Osteoblast (primary cell): ENCODE data around the gene INHBB. TPM values are rescaled to one million over a fixed set of nuclear protein-coding genes. Genes with fewer than 3 reads are reported as not detected.

Experiments used
- DNase-seq: peaks from one replicate; pipeline ENCODE4 v3.0.0; 2011; ENCODE audit warnings: low spot score, mixed read lengths; ENCODE audit not compliant: insufficient read length; ENCODE audit errors: missing footprints
- H2AFZ ChIP-seq: 2 replicates; pipeline ENCODE4 v1.6.0; 2011; ENCODE audit warnings: mild to moderate bottlenecking, low read length
- H3K27ac ChIP-seq: 2 replicates; pipeline ENCODE4 v1.5.1; 2011; ENCODE audit warnings: mild to moderate bottlenecking, low read depth, low read length, moderate library complexity
- H3K27me3 ChIP-seq: 2 replicates; pipeline ENCODE4 v1.6.0; 2012; ENCODE audit warnings: mild to moderate bottlenecking, control low read depth, inconsistent platforms, low read length, moderate library complexity; ENCODE audit not compliant: insufficient read depth
- H3K36me3 ChIP-seq: 2 replicates; pipeline ENCODE4 v1.5.1; 2011; ENCODE audit warnings: mild to moderate bottlenecking, low read length, control low read depth, moderate library complexity; ENCODE audit not compliant: insufficient read depth
- H3K4me1 ChIP-seq: 2 replicates; pipeline ENCODE4 v1.5.1; 2011; ENCODE audit warnings: mild to moderate bottlenecking, low read length, control low read depth, moderate library complexity; ENCODE audit not compliant: insufficient read depth
- H3K4me2 ChIP-seq: 2 replicates; pipeline ENCODE4 v1.6.0; 2011; ENCODE audit warnings: mild to moderate bottlenecking, low read length; ENCODE audit not compliant: insufficient read depth
- H3K4me3 ChIP-seq: fragments of 200-600 bp; sonication (generic); 3 replicates; pipeline ENCODE4 v1.5.1; 2012; ENCODE audit warnings: mild to moderate bottlenecking, low read length, inconsistent platforms; ENCODE audit not compliant: insufficient read depth
- H3K79me2 ChIP-seq: 2 replicates; pipeline ENCODE4 v1.6.0; 2012; ENCODE audit warnings: mild to moderate bottlenecking, low read length, control low read depth, inconsistent platforms; ENCODE audit not compliant: insufficient read depth
- H3K9me3 ChIP-seq: 2 replicates; pipeline ENCODE4 v1.5.1; 2011; ENCODE audit warnings: low read depth, low read length, control low read depth
- H4K20me1 ChIP-seq: 2 replicates; pipeline ENCODE4 v1.6.0; 2012; ENCODE audit warnings: mild to moderate bottlenecking, low read length, control low read depth; ENCODE audit not compliant: insufficient read depth
- total RNA-seq: library from RNA; depleted of rRNA; stranded (reverse); fragments of >200 nt; gene quantifications from 2 replicates; pipeline ENCODE4 v1.2.3, GENCODE V29; 2012
- TF ChIP-seq, protein P1 (sequence below): IDR thresholded peaks from 2 replicates; pipeline ENCODE4 v1.5.1; 2011; ENCODE audit warnings: mild to moderate bottlenecking, low read depth, low read length, moderate library complexity; ENCODE audit errors: extremely low read depth

INHBB gene
- total RNA-seq, 1 donor, result under 0.01 TPM

DNA sequence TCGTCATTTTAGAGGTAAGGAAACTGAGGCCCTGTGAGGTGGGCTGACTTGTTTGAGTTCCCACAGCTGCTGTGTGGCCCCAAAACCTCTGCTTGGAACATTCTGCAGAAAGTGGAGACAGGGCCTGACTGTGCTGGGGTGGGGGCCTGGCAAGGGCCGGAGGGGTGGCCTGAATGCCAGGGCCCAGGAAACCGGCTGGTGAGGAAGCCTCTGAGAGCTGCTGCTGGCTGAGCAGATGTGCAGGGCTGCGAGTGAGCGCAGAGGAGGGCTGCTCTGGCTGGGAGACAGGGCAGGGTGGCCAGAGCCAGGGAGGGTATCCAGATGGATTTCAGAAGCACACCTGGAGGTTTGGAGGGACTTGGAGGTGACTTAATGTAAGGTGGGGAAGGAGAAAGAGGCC, 29.9 kb upstream of the INHBB start:
- Histone ChIP-seq H3K27me3 (peaks cover 4% of the 10 kb centered on the region), H4K20me1 (no peaks in the 10 kb centered on the region), H3K4me2 (no peak overlapping the region), H3K9me3 (no peaks in the 10 kb centered on the region), H3K4me1 (peaks cover 8% of the 10 kb centered on the region), H3K36me3 (no peaks in the 10 kb centered on the region), H3K79me2 (no peaks in the 10 kb centered on the region), H3K4me3 (no peak overlapping the region), H3K27ac (no peak overlapping the region), H2AFZ (no peak overlapping the region)
- TF ChIP-seq, protein P1, sequence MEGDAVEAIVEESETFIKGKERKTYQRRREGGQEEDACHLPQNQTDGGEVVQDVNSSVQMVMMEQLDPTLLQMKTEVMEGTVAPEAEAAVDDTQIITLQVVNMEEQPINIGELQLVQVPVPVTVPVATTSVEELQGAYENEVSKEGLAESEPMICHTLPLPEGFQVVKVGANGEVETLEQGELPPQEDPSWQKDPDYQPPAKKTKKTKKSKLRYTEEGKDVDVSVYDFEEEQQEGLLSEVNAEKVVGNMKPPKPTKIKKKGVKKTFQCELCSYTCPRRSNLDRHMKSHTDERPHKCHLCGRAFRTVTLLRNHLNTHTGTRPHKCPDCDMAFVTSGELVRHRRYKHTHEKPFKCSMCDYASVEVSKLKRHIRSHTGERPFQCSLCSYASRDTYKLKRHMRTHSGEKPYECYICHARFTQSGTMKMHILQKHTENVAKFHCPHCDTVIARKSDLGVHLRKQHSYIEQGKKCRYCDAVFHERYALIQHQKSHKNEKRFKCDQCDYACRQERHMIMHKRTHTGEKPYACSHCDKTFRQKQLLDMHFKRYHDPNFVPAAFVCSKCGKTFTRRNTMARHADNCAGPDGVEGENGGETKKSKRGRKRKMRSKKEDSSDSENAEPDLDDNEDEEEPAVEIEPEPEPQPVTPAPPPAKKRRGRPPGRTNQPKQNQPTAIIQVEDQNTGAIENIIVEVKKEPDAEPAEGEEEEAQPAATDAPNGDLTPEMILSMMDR, result no peak
- peak; percentile 38 for DNase-seq

DNA sequence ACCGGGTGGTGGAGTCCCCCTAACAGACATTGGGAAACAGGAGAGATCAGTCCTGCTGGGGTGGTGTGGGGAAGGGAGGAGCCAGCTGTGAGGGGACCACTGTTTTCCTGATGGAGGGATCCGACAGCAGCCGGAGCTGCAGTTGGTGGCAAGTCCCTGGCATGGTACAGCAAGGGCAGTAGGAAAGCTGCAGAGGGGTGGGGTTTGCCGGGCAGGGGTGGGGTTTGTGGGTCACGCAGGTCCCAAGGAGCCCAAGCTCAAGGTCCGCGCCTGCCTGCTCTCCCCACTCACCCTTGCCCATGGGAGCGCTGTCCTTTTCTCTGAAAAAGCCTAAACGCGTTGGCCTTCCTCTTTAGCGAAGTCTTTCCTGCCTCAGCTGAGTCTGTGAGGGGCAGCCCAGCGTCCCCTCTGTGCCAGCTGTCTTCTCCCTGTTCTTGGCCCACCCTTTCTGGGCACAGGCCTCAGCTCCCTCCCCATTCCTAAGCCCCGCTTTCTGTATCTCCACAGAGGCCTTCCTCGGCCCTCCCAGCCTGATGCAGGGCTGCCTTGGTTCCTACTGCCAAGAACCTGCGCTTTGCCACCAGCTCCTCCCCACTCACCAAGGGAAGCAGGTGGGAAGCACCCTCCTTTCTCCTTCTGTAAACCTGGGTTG, 29.3 kb upstream of the INHBB start:
- Histone ChIP-seq H3K27me3 (peaks cover 4% of the 10 kb centered on the region), H3K79me2 (no peaks in the 10 kb centered on the region), H3K4me1 (peaks cover 8% of the 10 kb centered on the region), H3K4me2 (no peak overlapping the region), H3K27ac (no peak overlapping the region), H3K36me3 (no peaks in the 10 kb centered on the region), H3K4me3 (no peak overlapping the region), H2AFZ (no peak overlapping the region), H4K20me1 (no peaks in the 10 kb centered on the region), H3K9me3 (no peaks in the 10 kb centered on the region)
- peak; percentile 67 for DNase-seq
- TF ChIP-seq, protein P1, result no peak

DNA sequence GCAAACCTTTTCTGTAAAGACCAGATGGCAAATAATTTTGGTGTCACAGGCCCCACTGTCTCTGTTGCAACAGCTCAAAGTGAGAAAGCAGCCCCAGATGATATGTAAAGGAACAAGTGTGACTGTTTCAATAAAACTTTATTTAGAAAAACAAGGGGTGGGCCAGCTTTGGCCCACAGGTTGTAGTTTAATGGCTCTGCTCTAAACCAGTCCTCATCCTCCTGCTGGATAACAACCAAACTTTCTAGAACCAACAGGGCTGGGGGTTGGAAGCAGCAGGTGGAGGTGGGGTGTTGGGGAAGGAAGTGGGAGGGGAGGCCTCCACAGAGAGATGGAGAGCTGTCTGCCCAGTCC, 28.8 kb upstream of the INHBB start:
- Histone ChIP-seq H3K36me3 (no peaks in the 10 kb centered on the region), H3K27ac (no peak overlapping the region), H3K9me3 (no peaks in the 10 kb centered on the region), H4K20me1 (no peaks in the 10 kb centered on the region), H3K4me2 (no peak overlapping the region), H3K4me3 (no peak overlapping the region), H3K79me2 (no peaks in the 10 kb centered on the region), H2AFZ (no peak overlapping the region), H3K4me1 (peaks cover 8% of the 10 kb centered on the region), H3K27me3 (peaks cover 4% of the 10 kb centered on the region)
- no peak for DNase-seq
- TF ChIP-seq, protein P1, result no peak

DNA sequence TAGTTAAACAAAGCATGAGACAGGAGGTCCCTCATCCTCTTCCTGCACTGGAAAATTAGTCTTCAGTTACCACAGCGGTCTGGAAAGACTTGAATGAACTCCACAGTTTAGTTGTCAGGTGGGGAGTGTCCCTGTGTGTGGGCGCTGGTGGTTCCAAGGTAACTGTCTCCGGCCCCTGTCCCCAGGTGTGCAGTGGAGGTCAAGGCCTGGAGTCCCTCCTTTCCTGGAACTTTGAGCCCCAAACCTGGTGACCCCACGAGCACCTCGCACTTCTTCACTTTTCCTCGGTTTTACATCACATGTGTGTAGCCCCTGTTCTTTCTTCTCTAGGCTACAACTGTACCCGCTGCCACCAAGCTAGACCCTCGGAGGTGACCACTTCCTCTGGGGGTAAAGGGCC, 28.0 kb upstream of the INHBB start:
- Histone ChIP-seq H3K27ac (no peak overlapping the region), H3K9me3 (no peaks in the 10 kb centered on the region)
- peak; percentile 41 for DNase-seq

More for the DNA sequence above, 28.0 kb upstream of the INHBB start:
- Histone ChIP-seq H4K20me1 (no peaks in the 10 kb centered on the region), H3K4me3 (no peak overlapping the region), H3K4me2 (no peak overlapping the region), H3K79me2 (no peaks in the 10 kb centered on the region), H3K36me3 (no peaks in the 10 kb centered on the region), H2AFZ (no peak overlapping the region), H3K27me3 (peaks cover 4% of the 10 kb centered on the region), H3K4me1 (peaks cover 7% of the 10 kb centered on the region)
- TF ChIP-seq, protein P1, result no peak
